Ishikawa (cell line): ENCODE data around the gene BMP7.

ENCODE experiments used
- CEBPB ChIP-seq: IDR thresholded peaks from 2 replicates; pipeline ENCODE4 v1.6.1; 2012
- CREB1 ChIP-seq: IDR thresholded peaks from 2 replicates; pipeline ENCODE4 v1.6.1; 2012; ENCODE audit warnings: low read depth
- EGR1 ChIP-seq: IDR thresholded peaks from 2 replicates; pipeline ENCODE4 v1.6.1; 2012
- EP300 ChIP-seq: IDR thresholded peaks from 2 replicates; pipeline ENCODE4 v1.6.1; 2012; ENCODE audit warnings: borderline replicate concordance
- FOXM1 ChIP-seq: IDR thresholded peaks from 2 replicates; pipeline ENCODE4 v1.6.1; 2012; ENCODE audit warnings: low read depth, borderline replicate concordance
- NFIC ChIP-seq: IDR thresholded peaks from 2 replicates; pipeline ENCODE4 v1.6.1; 2012
- RAD21 ChIP-seq: IDR thresholded peaks from 2 replicates; pipeline ENCODE4 v1.6.1; 2012; ENCODE audit warnings: low read depth
- TAF1 ChIP-seq: IDR thresholded peaks from 2 replicates; pipeline ENCODE4 v1.6.1; 2012; ENCODE audit warnings: low read depth, mild to moderate bottlenecking
- TCF12 ChIP-seq: IDR thresholded peaks from 2 replicates; pipeline ENCODE4 v1.6.1; 2012; ENCODE audit warnings: low read depth
- TEAD4 ChIP-seq: IDR thresholded peaks from 2 replicates; pipeline ENCODE4 v1.6.1; 2012
- YY1 ChIP-seq: IDR thresholded peaks from 2 replicates; pipeline ENCODE4 v1.6.1; 2012; ENCODE audit warnings: low read depth
- ZBTB7A ChIP-seq: IDR thresholded peaks from 2 replicates; pipeline ENCODE4 v1.6.1; 2012; ENCODE audit warnings: low read depth
- TF ChIP-seq, protein P1 (sequence below): IDR thresholded peaks from 2 replicates; pipeline ENCODE4 v1.6.1; 2012; ENCODE audit warnings: low read depth, mild to moderate bottlenecking
- TF ChIP-seq, protein P2 (sequence below): IDR thresholded peaks from 2 replicates; pipeline ENCODE4 v1.6.1; 2012
- TF ChIP-seq, protein P3 (sequence below): IDR thresholded peaks from 2 replicates; pipeline ENCODE4 v1.6.1; 2012

The BMP7 gene

DNA sequence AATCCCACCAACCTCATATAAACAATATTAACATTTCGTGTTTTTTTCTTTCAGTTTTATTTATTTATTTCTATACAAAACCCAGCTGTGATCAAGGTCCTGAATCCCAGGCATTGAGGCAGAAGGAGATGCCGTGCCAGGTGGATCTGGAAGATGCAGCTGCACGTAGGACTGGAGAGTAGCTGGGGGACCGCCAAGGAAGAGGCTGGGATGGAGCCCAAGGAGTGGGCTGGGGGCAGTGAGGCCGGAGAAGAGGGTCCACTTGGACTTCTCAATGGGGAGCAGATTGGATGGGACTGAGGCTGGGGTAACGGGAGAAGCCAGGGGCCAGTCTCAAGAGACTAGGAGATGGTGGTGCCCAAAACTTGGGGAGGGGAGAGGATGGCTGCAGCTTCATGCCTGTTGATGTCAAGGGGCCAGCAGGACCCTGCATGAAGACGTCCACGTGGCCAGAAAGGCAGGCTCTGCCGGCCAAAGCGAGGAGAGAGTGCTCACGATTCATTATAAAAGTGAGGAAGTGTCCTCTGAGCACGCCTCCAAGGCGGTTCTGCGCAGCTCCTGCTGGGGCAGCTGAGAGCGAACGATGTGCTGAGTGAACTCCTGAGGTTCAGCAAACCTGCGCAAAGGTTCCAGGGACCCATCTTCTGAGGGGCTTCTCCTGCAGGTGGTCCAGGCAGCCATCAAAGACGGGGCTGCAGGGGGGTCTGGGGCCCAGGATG, 110.3 kb downstream of the BMP7 start:
- TF ChIP-seq, protein P1, sequence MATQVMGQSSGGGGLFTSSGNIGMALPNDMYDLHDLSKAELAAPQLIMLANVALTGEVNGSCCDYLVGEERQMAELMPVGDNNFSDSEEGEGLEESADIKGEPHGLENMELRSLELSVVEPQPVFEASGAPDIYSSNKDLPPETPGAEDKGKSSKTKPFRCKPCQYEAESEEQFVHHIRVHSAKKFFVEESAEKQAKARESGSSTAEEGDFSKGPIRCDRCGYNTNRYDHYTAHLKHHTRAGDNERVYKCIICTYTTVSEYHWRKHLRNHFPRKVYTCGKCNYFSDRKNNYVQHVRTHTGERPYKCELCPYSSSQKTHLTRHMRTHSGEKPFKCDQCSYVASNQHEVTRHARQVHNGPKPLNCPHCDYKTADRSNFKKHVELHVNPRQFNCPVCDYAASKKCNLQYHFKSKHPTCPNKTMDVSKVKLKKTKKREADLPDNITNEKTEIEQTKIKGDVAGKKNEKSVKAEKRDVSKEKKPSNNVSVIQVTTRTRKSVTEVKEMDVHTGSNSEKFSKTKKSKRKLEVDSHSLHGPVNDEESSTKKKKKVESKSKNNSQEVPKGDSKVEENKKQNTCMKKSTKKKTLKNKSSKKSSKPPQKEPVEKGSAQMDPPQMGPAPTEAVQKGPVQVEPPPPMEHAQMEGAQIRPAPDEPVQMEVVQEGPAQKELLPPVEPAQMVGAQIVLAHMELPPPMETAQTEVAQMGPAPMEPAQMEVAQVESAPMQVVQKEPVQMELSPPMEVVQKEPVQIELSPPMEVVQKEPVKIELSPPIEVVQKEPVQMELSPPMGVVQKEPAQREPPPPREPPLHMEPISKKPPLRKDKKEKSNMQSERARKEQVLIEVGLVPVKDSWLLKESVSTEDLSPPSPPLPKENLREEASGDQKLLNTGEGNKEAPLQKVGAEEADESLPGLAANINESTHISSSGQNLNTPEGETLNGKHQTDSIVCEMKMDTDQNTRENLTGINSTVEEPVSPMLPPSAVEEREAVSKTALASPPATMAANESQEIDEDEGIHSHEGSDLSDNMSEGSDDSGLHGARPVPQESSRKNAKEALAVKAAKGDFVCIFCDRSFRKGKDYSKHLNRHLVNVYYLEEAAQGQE, result no peak
- no peak for TF ChIP-seq EGR1

DNA sequence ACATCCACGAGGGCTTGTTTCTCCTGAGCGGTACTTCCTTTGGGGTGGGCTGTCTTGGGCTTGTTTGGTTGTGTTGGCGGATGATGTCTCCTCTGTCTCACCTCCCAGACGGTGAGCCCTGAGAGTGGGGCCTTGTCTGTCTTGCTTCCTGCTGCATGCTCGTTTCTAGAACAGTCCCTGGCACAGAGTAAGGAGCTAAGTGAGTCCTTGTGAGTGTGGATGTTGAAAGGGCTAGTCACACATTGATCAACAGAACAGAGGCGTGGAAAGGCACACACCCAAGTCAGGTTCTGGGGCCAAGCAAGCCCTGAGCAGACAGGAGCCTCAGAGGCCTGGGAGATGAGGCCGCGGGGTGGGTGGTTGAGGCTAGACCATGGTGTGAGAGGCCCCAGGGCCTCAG, 111.0 kb downstream of the BMP7 start:
- no peak for TF ChIP-seq ZBTB7A
- TF ChIP-seq, protein P1, result no peak
- TF ChIP-seq, protein P2, sequence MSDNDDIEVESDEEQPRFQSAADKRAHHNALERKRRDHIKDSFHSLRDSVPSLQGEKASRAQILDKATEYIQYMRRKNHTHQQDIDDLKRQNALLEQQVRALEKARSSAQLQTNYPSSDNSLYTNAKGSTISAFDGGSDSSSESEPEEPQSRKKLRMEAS, result no peak
- TF ChIP-seq CEBPB, result no peak
- TF ChIP-seq TEAD4, result no peak
- TF ChIP-seq EP300, result no peak
- no peak for TF ChIP-seq CREB1
- TF ChIP-seq TCF12, result no peak
- no peak for TF ChIP-seq NFIC
- TF ChIP-seq FOXM1, result no peak
- TF ChIP-seq YY1, result no peak
- TF ChIP-seq RAD21, result no peak
- no peak for TF ChIP-seq TAF1
- no peak for TF ChIP-seq EGR1
- TF ChIP-seq, protein P3, sequence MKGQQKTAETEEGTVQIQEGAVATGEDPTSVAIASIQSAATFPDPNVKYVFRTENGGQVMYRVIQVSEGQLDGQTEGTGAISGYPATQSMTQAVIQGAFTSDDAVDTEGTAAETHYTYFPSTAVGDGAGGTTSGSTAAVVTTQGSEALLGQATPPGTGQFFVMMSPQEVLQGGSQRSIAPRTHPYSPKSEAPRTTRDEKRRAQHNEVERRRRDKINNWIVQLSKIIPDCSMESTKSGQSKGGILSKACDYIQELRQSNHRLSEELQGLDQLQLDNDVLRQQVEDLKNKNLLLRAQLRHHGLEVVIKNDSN, result no peak

DNA sequence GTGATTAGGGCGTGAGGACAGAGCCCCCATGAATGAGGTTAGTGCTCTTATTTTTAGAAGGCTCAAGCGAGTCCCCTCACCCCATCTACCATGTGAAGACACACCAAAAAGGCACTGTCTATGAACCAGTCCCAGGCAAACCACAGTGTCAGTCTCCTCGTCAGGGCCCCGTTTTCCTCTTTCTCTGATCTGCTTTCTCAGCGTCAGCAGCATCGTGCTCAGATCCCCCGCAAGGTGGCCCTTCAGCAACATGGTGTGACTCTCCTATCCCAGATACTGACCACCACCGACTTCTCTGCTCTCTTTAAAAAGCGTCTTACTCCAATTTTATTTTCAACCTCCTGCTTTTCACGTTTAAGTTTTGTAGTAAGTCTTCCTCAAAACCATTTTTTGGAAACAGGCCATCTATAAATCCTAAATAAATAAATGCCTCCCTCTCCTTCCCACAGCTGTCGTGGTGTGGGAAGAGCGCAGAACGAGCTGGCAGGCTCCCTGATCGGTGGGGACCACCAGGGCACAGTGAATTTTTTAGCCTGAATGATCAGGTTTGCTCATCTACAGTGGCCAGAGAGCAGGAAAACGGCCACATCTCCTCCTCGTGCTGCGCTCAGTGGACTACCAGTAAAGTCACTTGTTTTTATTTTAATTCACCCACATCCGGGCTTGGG, 113.1 kb downstream of the BMP7 start:
- no peak for TF ChIP-seq TCF12
- TF ChIP-seq NFIC, result no peak
- TF ChIP-seq EGR1, result no peak
- TF ChIP-seq, protein P3, result no peak
- no peak for TF ChIP-seq ZBTB7A
- TF ChIP-seq YY1, result no peak
- no peak for TF ChIP-seq TAF1
- TF ChIP-seq, protein P1, result no peak
- no peak for TF ChIP-seq TEAD4
- TF ChIP-seq CEBPB, result no peak
- no peak for TF ChIP-seq RAD21
- no peak for TF ChIP-seq FOXM1
- no peak for TF ChIP-seq CREB1
- TF ChIP-seq, protein P2, result no peak
- TF ChIP-seq EP300, result no peak

DNA sequence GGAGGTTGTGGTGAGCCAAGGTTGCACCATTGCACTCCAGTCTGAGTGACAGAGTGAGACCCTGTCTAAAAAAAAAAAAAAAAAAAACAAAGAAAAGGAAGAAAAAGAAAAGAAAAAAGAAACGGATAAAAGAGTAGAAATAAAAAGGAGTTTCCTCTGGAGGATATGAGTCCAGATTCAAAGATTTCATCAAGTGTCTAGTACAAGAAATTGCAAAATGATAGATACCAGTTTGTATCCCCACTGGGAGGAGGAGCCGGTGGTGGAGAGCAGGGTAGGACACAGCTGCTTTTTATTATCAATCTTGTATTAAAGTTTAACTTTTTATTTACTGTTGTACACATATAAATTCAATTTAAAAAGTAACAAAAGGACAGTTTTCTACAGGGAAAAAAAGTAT, 113.9 kb downstream of the BMP7 start:
- no peak for TF ChIP-seq CREB1
- TF ChIP-seq, protein P2, result no peak
- no peak for TF ChIP-seq RAD21
- no peak for TF ChIP-seq CEBPB
- TF ChIP-seq ZBTB7A, result no peak
- TF ChIP-seq TAF1, result no peak
- TF ChIP-seq, protein P3, result no peak
- TF ChIP-seq EP300, result no peak
